Cardiac fibroblast (primary cell): Measurements from ENCODE around the gene PARP8.
"Not testable (repeated sequence)": the region's sequence is repeated elsewhere in the genome, so short reads cannot be mapped to it uniquely, and the experiment has no call there.

Source experiments
- DNase-seq, 2 donors: peaks; one replicate each; pipeline versions ENCODE4 v3.0.0 to v3.0.0-alpha.2; 2010; ENCODE audit warnings: low read depth in 2 of 2
- H3K4me3 ChIP-seq, 2 donors: replicated peaks in 1 of 2; 1 replicate in 1 of 2; 2 replicates in 1 of 2; pipeline ENCODE4 v1.5.1; 2011; ENCODE audit warnings: low read depth in 2 of 2, low read length in 2 of 2, mild to moderate bottlenecking in 2 of 2, moderate library complexity in 1 of 2
- TF ChIP-seq, protein P1 (sequence below): IDR thresholded peaks from one replicate; pipeline ENCODE4 v1.5.1; 2011; ENCODE audit warnings: low read depth, mild to moderate bottlenecking, low read length, inconsistent platforms

The PARP8 gene

DNA sequence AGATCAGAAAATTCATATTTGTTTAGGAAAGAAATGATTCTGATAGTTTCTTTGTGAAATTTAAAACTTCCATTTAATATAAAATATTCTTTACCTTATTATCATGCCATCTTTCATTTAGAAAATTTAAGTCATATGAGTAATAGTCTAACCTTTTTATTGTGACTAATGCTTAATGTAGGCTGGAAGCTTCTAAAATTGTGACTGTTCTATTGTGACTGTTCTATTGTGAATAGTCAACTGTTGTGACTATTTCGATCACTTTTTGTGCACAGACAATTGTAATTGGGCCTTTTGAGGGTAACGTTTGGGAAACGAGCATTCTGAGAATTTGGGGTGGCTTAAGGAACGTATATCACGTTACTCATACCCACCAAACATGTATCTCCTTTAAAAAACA, 100.0 kb downstream of the PARP8 start:
- TF ChIP-seq, protein P1, sequence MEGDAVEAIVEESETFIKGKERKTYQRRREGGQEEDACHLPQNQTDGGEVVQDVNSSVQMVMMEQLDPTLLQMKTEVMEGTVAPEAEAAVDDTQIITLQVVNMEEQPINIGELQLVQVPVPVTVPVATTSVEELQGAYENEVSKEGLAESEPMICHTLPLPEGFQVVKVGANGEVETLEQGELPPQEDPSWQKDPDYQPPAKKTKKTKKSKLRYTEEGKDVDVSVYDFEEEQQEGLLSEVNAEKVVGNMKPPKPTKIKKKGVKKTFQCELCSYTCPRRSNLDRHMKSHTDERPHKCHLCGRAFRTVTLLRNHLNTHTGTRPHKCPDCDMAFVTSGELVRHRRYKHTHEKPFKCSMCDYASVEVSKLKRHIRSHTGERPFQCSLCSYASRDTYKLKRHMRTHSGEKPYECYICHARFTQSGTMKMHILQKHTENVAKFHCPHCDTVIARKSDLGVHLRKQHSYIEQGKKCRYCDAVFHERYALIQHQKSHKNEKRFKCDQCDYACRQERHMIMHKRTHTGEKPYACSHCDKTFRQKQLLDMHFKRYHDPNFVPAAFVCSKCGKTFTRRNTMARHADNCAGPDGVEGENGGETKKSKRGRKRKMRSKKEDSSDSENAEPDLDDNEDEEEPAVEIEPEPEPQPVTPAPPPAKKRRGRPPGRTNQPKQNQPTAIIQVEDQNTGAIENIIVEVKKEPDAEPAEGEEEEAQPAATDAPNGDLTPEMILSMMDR: no peak
- no peak overlapping the region for H3K4me3 ChIP-seq
- peak in 1 of 2 donors; percentile 23 for DNase-seq

DNA sequence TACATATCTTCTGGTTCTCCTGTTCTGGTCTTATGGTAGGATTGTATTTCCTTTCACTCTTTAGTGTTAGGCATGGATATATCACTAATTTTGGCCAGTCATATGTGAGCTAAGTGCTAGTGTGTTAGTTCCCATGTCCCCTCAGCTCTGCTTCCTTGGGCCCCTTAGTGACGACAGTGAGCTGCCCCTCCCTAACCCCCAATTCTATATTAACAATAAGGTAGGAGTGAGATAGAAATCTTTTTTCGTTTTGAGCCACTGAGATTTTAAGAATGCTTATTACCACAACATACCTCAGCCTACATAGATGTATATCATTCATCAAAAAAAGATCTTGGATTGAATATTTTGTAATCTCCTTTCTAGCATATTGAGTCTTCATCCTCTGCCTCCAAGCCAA, 100.5 kb downstream of the PARP8 start:
- TF ChIP-seq, protein P1: no peak
- DNase-seq: no peak
- no peak overlapping the region for H3K4me3 ChIP-seq

DNA sequence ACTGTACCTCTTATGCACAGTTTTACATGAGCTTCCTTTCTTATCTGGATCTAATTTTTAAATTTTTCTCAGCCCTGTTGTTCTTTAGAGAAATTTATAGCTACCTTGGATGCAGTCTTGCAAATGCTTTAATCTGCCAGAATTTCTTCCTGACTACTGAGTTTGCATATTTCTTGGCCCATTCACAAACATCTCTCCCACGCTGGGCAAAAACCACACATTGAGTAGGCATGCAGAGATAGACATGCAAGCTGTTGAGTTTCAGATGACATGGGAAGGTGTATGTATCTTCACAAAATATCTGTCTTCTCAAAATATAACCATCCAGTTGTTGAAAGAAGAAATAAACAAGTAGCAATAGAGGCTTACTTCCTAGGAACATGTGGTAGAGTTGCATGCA, 101.2 kb downstream of the PARP8 start:
- TF ChIP-seq, protein P1: no peak
- DNase-seq: peak in 1 of 2 donors; percentile 43

DNA sequence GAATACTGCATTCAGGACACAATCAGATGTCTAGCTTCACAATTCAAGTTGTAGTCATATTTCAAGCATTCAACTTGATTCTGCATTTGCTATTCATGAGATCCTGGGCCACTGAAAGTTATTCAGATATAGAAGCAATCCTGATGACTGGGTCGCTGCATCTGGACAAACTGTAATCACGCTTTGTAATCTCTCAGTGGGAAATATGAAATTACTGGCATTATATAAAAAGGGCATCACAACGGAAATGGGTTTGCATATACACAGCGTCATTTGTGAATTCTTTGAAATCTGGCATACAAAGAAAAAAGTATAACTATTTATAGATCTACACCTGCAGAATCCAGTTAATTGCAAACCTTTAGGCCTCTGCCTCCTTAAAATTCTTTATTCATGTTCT, 102.2 kb downstream of the PARP8 start:
- no peak for DNase-seq
- TF ChIP-seq, protein P1: no peak
- no peak overlapping the region for H3K4me3 ChIP-seq

More for the DNA sequence above, 101.2 kb downstream of the PARP8 start:
- no peak overlapping the region for H3K4me3 ChIP-seq

DNA sequence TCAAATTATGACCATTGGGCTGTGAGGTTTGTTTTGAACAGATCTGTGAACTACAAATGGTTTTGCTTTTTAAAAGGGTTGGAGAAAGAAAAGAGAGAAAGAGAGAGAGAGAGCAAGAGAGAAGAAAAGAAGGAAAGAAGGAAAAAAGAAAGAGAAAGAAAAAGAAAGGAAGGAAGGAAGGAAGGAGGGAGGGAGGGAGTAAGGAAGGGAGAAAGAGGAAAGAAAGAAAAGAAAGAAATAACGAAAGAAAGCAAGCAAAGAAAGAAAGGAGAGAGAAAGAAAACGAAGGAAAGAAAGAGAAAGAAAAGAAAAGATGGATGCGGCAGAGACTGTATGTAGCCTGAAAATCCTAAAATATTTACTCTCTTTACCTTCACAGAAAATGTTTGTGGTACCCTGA, 104.0 kb downstream of the PARP8 start:
- no peak for DNase-seq
- TF ChIP-seq, protein P1: no peak
- H3K4me3 ChIP-seq: no peak overlapping the region

DNA sequence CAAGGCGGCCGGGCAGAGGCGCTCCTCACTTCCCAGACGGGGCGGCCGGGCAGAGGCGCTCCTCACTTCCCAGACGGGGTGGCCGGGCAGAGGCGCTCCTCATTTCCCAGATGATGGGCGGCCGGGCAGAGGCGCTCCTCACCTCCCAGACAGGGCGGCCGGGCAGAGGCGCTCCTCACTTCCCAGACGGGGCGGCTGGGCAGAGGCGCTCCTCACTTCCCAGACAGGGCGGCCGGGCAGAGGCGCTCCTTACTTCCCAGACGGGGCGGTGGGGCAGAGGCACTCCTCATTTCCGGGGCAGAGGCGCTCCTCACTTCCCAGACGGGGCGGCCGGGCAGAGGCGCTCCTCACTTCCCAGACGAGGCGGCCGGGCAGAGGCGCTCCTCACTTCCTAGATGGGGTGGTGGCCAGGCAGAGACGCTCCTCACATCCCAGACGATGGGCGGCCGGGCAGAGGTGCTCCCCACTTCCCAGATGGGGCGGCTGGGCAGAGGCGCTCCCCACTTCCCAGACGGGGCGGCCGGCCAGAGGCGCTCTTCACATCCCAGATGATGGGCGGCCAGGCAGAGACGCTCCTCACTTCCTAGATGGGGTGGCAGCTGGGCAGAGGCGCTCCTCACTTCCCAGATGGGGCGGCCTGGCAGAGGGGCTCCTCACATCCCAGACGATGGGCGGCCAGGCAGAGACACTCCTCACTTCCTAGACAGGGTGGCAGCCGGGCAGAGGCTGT, 108.2 kb downstream of the PARP8 start:
- not testable (repeated sequence) for H3K4me3 ChIP-seq, DNase-seq

DNA sequence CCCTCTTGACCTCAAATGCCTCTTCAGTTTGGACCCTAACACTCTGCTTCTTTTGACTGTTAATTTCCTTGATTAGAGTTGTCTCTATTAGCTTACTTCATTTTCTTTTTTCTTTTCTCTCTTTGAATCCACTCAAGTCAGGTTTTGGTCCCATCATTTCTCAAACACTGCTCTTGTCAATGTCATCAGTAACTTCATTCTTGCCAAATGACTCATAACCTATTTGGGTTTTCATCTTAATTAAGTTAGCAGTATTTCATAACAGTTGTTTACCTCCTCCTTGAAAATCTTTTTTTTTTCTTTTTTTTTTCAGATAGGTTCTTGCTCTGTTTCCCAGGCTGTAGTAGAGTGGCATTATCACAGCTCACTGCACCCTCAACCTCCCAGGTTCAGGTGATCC, 119.6 kb downstream of the PARP8 start:
- TF ChIP-seq, protein P1: no peak
- H3K4me3 ChIP-seq: no peak overlapping the region
- peak; percentile 3 to 27 for DNase-seq
